HepG2 (cell line): ENCODE results near the gene ZNF511. TPM values are rescaled to one million over a fixed set of nuclear protein-coding genes. Genes with fewer than 3 reads are reported as not detected.

Experiments
- ATF3 ChIP-seq: sonication (generic); formaldehyde crosslinking; IDR thresholded peaks from 2 replicates; pipeline ENCODE4 v1.4.0; 2020; ENCODE audit warnings: missing genetic modification reagents
- BCLAF1 ChIP-seq: fragments of 450-650 bp; IDR thresholded peaks from 2 replicates; pipeline ENCODE4 v1.6.1; 2017; ENCODE audit warnings: mild to moderate bottlenecking
- CEBPB ChIP-seq: IDR thresholded peaks from 2 replicates; pipeline ENCODE4 v1.6.1; 2011; ENCODE audit warnings: low read depth, low read length, improper control_type of control experiment, borderline replicate concordance
- CREM ChIP-seq, 2 experiments: sonication (generic) in 1 of 2; formaldehyde crosslinking in 1 of 2; IDR thresholded peaks; 2 replicates each; pipeline versions ENCODE4 v1.4.0 to v1.6.1; 2016 to 2020; ENCODE audit warnings: antibody characterized with exemption in 1 of 2, mild to moderate bottlenecking in 1 of 2, missing genetic modification reagents in 1 of 2
- EED ChIP-seq: sonication (generic); formaldehyde crosslinking; IDR thresholded peaks from 2 replicates; pipeline ENCODE4 v1.5.0; 2020; ENCODE audit warnings: mild to moderate bottlenecking, missing genetic modification reagents
- ELF4 ChIP-seq: sonication (generic); formaldehyde crosslinking; IDR thresholded peaks from 2 replicates; pipeline ENCODE4 v1.5.0; 2020; ENCODE audit warnings: missing genetic modification reagents, mild to moderate bottlenecking, moderate library complexity, borderline replicate concordance
- GFI1 ChIP-seq: sonication (generic); formaldehyde crosslinking; IDR thresholded peaks from 2 replicates; pipeline ENCODE4 v1.5.0; 2020; ENCODE audit warnings: missing genetic modification reagents, mild to moderate bottlenecking, borderline replicate concordance
- MAF1 ChIP-seq: sonication (generic); formaldehyde crosslinking; IDR thresholded peaks from 2 replicates; pipeline ENCODE4 v1.5.0; 2020; ENCODE audit warnings: missing genetic modification reagents, borderline replicate concordance
- MAZ ChIP-seq, 2 experiments: sonication (generic) in 1 of 2; formaldehyde crosslinking in 1 of 2; IDR thresholded peaks; 2 replicates each; pipeline versions ENCODE4 v1.5.0 to v1.6.1; 2012 to 2020; ENCODE audit warnings: low read depth in 2 of 2, mild to moderate bottlenecking in 2 of 2, borderline replicate concordance in 1 of 2, improper control_type of control experiment in 1 of 2, low read length in 1 of 2, missing genetic modification reagents in 1 of 2, moderate library complexity in 1 of 2
- MTA1 ChIP-seq: sonication (generic); formaldehyde crosslinking; IDR thresholded peaks from 2 replicates; pipeline ENCODE4 v1.4.0; 2020; ENCODE audit warnings: missing genetic modification reagents, mild to moderate bottlenecking, borderline replicate concordance
- NR1H2 ChIP-seq: sonication (generic); formaldehyde crosslinking; IDR thresholded peaks from 2 replicates; pipeline ENCODE4 v1.8.1; 2022; ENCODE audit warnings: low read depth, missing genetic modification reagents, borderline replicate concordance
- NR2F6 ChIP-seq, 2 experiments: IDR thresholded peaks; 2 replicates each; pipeline ENCODE4 v1.6.1; 2016; ENCODE audit warnings: antibody characterized with exemption in 1 of 2, mild to moderate bottlenecking in 1 of 2
- RARA ChIP-seq: IDR thresholded peaks from 2 replicates; pipeline ENCODE4 v1.6.1; 2016; ENCODE audit warnings: missing genetic modification reagents, missing compliant biosample characterization
- RORA ChIP-seq: sonication (generic); formaldehyde crosslinking; IDR thresholded peaks from 2 replicates; pipeline ENCODE4 v1.5.0; 2020; ENCODE audit warnings: mild to moderate bottlenecking, missing genetic modification reagents, moderate library complexity
- SALL1 ChIP-seq: sonication (generic); formaldehyde crosslinking; IDR thresholded peaks from 2 replicates; pipeline ENCODE4 v1.8.0; 2022; ENCODE audit warnings: mild to moderate bottlenecking, missing genetic modification reagents
- SP140L ChIP-seq: sonication (generic); formaldehyde crosslinking; IDR thresholded peaks from 2 replicates; pipeline ENCODE4 v1.4.0; 2020; ENCODE audit warnings: missing genetic modification reagents, borderline replicate concordance
- TBX2 ChIP-seq: sonication (generic); formaldehyde crosslinking; IDR thresholded peaks from 2 replicates; pipeline ENCODE4 v1.5.0; 2020; ENCODE audit warnings: missing genetic modification reagents, mild to moderate bottlenecking, borderline replicate concordance
- TIGD3 ChIP-seq: sonication (generic); formaldehyde crosslinking; IDR thresholded peaks from 2 replicates; pipeline ENCODE4 v1.5.1; 2020; ENCODE audit warnings: mild to moderate bottlenecking, missing genetic modification reagents, borderline replicate concordance
- ZFP91 ChIP-seq: sonication (generic); formaldehyde crosslinking; IDR thresholded peaks from 2 replicates; pipeline ENCODE4 v1.9.0; 2022; ENCODE audit warnings: missing genetic modification reagents, mild to moderate bottlenecking, borderline replicate concordance
- ZNF350 ChIP-seq: sonication (generic); formaldehyde crosslinking; IDR thresholded peaks from 2 replicates; pipeline ENCODE4 v1.4.0; 2020; ENCODE audit warnings: mild to moderate bottlenecking, low read depth, missing genetic modification reagents, borderline replicate concordance
- ZNF816 ChIP-seq: sonication (generic); formaldehyde crosslinking; IDR thresholded peaks from 2 replicates; pipeline ENCODE4 v1.8.0; 2022; ENCODE audit warnings: missing genetic modification reagents, mild to moderate bottlenecking, borderline replicate concordance
- polyA plus RNA-seq, 8 experiments: library from polyadenylated mRNA; depleted of rRNA in 3 of 8; stranded (reverse) in 7 of 8; unstranded in 1 of 8; fragments of >200 nt; fragmentation: Illumina TruSeq in 4 of 8; extraction: Trizol in 4 of 8; gene quantifications; 2 replicates each; pipeline versions ENCODE4 v1.2.1 to v1.2.3, GENCODE V29; 2011 to 2016; ENCODE audit warnings: low read depth in 4 of 8, missing spikeins in 1 of 8, mixed read lengths in 1 of 8; ENCODE audit not compliant: insufficient read depth in 1 of 8
- total RNA-seq, 5 experiments: library from RNA; depleted of rRNA; stranded (reverse); fragments of >200 nt; fragmentation: Illumina TruSeq; extraction: Trizol; gene quantifications; 2 replicates each; pipeline ENCODE4 v1.2.3, GENCODE V29; 2016; ENCODE audit warnings: low read depth in 1 of 5

ZNF511 gene
- total and polyA plus RNA-seq, 2 of the 13 experiments (the other 11 are each of a cell fraction or from before 2014, with no cell fraction given), result 35.6 to 66.4 TPM

GRCh38 chr10:133277993-133278576 lies 30.6 kb upstream of the ZNF511 start (continued):
- TF ChIP-seq TBX2 (CRISPR knock-in tag) (peak; percentile 43; the same call in 1 of the 2 replicates), ATF3 (CRISPR knock-in tag) (no peak), CREM (IDR thresholded peaks at IDR 0.05) (peak; percentile 15; the same call in 1 of the 2 replicates), CREM (CRISPR knock-in tag; IDR thresholded peaks at IDR 0.05) (no peak), RORA (CRISPR knock-in tag) (no peak), NR1H2 (CRISPR knock-in tag) (0 out of 2 replicates have a peak, but pooled peaks have one; percentile 7), SALL1 (CRISPR knock-in tag) (peak; percentile 47; the same call in 1 of the 2 replicates), TIGD3 (CRISPR knock-in tag) (no peak), BCLAF1 (no peak), ELF4 (no peak), ZNF350 (CRISPR knock-in tag) (peak; percentile 30; the same call in 1 of the 2 replicates), RARA (peak; percentile 80), CEBPB (peak; percentile 64; the same call in 1 of the 2 replicates), MTA1 (CRISPR knock-in tag) (peak; percentile 4; the same call in 1 of the 2 replicates), ZNF816 (CRISPR knock-in tag) (no peak), NR2F6 (IDR thresholded peaks at IDR 0.05) (peak; percentile 74), NR2F6 (CRISPR knock-in tag; IDR thresholded peaks at IDR 0.05) (peak; percentile 74), MAZ (IDR thresholded peaks at IDR 0.05; ENCODE audit: borderline replicate concordance, low read depth, low read length) (no peak), MAZ (CRISPR knock-in tag; IDR thresholded peaks at IDR 0.05; ENCODE audit: low read depth) (0 out of 2 replicates have a peak, but pooled peaks have one; percentile 46), MAF1 (CRISPR knock-in tag) (no peak), SP140L (CRISPR knock-in tag) (no peak), GFI1 (no peak), EED (CRISPR knock-in tag) (0 out of 2 replicates have a peak, but pooled peaks have one; percentile 35), ZFP91 (CRISPR knock-in tag) (0 out of 2 replicates have a peak, but pooled peaks have one; percentile 21)
